H1 (cell line): ENCODE results near the gene RAB10. TPM values are rescaled to one million over a fixed set of nuclear protein-coding genes. Genes with fewer than 3 reads are reported as not detected.

ENCODE experiments used
- EZH2 ChIP-seq: fragments of 200-600 bp; sonication (generic); IDR thresholded peaks from 2 replicates; pipeline ENCODE4 v1.7.1; 2012; ENCODE audit warnings: low read depth, mild to moderate bottlenecking, moderate library complexity, low read length, inconsistent platforms; ENCODE audit not compliant: severe bottlenecking
- RXRA ChIP-seq: IDR thresholded peaks from 2 replicates; pipeline ENCODE4 v1.6.1; 2011; ENCODE audit warnings: low read depth, mild to moderate bottlenecking, low read length, moderate library complexity; ENCODE audit not compliant: insufficient read depth
- polyA plus RNA-seq, 7 experiments: library from polyadenylated mRNA; depleted of rRNA in 3 of 7; stranded (reverse) in 5 of 7; unstranded in 2 of 7; fragments of >200 nt in 5 of 7; fragments of 200-250 nt in 2 of 7; gene quantifications; 1 replicate in 5 of 7; 2 replicates in 1 of 7; 4 replicates in 1 of 7; pipeline versions ENCODE4 v1.2.1 to v1.2.3, GENCODE V29; 2011 to 2013; ENCODE audit warnings: missing spikeins in 2 of 7, mixed read lengths in 2 of 7
- total RNA-seq: library from RNA; stranded (reverse); fragmentation: NEBNext Ultra II Directional; extraction: Animal tissue kit (Norgen Biotek cat#: 25700); gene quantifications from 2 replicates; pipeline ENCODE4 v1.2.1, GENCODE V29; 2021

RAB10 gene
- total and polyA plus RNA-seq, 2 of the 8 experiments (the other 6 are each of a cell fraction or from before 2014, with no cell fraction given) = 42.6 to 136 TPM

DNA sequence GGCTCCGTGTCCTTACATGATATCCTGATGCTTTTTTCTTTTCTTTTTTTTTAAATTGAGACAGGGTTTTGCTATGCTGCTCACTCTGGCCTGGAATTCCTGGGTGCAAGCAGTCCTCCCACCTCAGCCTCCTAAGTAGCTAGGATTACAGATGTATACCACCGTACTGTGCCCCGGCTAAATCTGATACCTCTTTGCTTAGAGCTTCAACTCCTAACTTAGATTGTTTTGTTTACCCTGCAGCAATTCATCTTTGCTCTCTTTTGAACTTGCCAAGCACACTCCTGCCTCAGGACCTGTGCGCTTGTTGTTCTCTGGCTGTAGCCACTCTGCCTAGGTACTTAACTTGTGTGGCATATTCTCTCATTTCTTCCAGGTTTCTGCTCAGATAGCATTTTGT, 24.5 kb downstream of the RAB10 start (continued):
- TF ChIP-seq EZH2 (no peak), RXRA (no peak)
